ENCODE measurements around the gene LAMA4. TPM values are rescaled to one million over a fixed set of nuclear protein-coding genes. Genes with fewer than 3 reads are reported as not detected.

LAMA4 gene
- polyA plus RNA-seq, 1 donor from 2014 or later, result 0.69 TPM

DNA sequence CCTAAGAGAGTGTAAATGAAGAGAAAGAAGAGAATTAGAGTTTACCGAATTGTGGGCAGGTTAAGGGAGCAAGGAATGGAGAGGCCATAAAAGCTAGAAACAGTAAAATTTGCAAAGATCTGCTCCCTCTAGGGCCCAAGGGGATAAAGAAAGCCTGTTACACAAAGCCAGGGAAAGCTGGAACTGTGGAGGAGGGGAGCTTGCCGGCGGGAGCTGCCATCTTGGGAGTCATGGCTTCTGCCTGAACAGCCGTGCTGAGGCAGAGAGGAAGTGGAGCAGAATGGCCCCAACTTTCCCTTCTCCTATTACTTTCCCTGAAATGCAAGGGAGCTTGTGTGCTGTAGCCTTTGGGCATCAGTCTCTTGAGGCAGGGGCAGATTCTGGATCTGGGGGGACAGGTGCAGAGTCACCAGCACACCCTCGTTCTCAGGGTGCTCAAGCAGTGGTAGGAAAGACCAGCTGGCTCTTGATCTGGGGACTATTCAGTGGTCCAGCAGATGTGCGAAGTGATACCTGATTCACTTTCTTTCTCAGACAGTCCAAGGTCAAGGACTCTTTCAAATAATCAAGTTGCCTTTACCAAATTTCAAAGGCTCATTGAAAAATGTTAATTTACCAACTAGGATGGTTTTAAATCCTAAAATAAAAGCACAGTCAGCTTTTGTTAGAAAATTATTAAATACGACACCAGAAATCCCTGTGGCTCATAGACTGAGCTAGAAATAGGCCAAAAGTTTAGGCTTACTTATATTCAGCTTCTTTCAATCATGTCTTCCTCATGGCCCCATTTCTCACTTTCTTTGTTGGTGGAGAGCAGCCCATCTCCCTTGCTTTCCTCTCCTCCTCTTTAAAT lies 25.7 kb downstream of the LAMA4 start:
- Histone ChIP-seq H3K27ac (ENCODE audit: low read length) (no peak overlapping the region), H3K9me2 (ENCODE audit: insufficient read depth, low read length) (no peaks in the 10 kb centered on the region), H3K36me3 (ENCODE audit: insufficient read depth, low read length) (no peaks in the 10 kb centered on the region), H3F3A (ENCODE audit: insufficient read depth, low read length, poor library complexity, severe bottlenecking) (no peaks in the 10 kb centered on the region), H3K27me3 (ENCODE audit: insufficient read depth, low read depth, low read length) (no peaks in the 10 kb centered on the region), H3K4me2 (ENCODE audit: low read length) (no peak overlapping the region), H2AFZ (ENCODE audit: low read depth, low read length) (no peak overlapping the region), H3K4me3 (ENCODE audit: low read length) (no peak overlapping the region), H3K79me2 (replicated peaks; ENCODE audit: insufficient read depth, low read length) (no peaks in the 10 kb centered on the region), H4K20me1 (ENCODE audit: insufficient read depth) (no peaks in the 10 kb centered on the region), H3K9me3 (ENCODE audit: low read length) (no peaks in the 10 kb centered on the region), H3K9ac (ENCODE audit: low read length) (no peak overlapping the region)
- TF ChIP-seq MXI1 (conservative IDR thresholded peaks at IDR 0.05; ENCODE audit: poor library complexity, severe bottlenecking) (no peak), TAF1 (IDR thresholded peaks at IDR 0.05; ENCODE audit: low read depth) (no peak), EP300 (conservative IDR thresholded peaks at IDR 0.05; ENCODE audit: poor library complexity, severe bottlenecking) (no peak), RAD21 (conservative IDR thresholded peaks at IDR 0.05) (no peak), SMC3 (conservative IDR thresholded peaks at IDR 0.05; ENCODE audit: poor library complexity) (no peak), POLR2AphosphoS5 (IDR thresholded peaks at IDR 0.05) (no peak), EZH2 (IDR thresholded peaks at IDR 0.05; ENCODE audit: borderline replicate concordance, insufficient read depth, low read length, poor library complexity, severe bottlenecking) (no peak)
- TF ChIP-seq, protein P1, sequence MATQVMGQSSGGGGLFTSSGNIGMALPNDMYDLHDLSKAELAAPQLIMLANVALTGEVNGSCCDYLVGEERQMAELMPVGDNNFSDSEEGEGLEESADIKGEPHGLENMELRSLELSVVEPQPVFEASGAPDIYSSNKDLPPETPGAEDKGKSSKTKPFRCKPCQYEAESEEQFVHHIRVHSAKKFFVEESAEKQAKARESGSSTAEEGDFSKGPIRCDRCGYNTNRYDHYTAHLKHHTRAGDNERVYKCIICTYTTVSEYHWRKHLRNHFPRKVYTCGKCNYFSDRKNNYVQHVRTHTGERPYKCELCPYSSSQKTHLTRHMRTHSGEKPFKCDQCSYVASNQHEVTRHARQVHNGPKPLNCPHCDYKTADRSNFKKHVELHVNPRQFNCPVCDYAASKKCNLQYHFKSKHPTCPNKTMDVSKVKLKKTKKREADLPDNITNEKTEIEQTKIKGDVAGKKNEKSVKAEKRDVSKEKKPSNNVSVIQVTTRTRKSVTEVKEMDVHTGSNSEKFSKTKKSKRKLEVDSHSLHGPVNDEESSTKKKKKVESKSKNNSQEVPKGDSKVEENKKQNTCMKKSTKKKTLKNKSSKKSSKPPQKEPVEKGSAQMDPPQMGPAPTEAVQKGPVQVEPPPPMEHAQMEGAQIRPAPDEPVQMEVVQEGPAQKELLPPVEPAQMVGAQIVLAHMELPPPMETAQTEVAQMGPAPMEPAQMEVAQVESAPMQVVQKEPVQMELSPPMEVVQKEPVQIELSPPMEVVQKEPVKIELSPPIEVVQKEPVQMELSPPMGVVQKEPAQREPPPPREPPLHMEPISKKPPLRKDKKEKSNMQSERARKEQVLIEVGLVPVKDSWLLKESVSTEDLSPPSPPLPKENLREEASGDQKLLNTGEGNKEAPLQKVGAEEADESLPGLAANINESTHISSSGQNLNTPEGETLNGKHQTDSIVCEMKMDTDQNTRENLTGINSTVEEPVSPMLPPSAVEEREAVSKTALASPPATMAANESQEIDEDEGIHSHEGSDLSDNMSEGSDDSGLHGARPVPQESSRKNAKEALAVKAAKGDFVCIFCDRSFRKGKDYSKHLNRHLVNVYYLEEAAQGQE (IDR thresholded peaks at IDR 0.05; ENCODE audit: borderline replicate concordance), result no peak
- TF ChIP-seq, protein P2, sequence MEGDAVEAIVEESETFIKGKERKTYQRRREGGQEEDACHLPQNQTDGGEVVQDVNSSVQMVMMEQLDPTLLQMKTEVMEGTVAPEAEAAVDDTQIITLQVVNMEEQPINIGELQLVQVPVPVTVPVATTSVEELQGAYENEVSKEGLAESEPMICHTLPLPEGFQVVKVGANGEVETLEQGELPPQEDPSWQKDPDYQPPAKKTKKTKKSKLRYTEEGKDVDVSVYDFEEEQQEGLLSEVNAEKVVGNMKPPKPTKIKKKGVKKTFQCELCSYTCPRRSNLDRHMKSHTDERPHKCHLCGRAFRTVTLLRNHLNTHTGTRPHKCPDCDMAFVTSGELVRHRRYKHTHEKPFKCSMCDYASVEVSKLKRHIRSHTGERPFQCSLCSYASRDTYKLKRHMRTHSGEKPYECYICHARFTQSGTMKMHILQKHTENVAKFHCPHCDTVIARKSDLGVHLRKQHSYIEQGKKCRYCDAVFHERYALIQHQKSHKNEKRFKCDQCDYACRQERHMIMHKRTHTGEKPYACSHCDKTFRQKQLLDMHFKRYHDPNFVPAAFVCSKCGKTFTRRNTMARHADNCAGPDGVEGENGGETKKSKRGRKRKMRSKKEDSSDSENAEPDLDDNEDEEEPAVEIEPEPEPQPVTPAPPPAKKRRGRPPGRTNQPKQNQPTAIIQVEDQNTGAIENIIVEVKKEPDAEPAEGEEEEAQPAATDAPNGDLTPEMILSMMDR (IDR thresholded peaks at IDR 0.05; ENCODE audit: poor library complexity, severe bottlenecking), result no peak

DNA sequence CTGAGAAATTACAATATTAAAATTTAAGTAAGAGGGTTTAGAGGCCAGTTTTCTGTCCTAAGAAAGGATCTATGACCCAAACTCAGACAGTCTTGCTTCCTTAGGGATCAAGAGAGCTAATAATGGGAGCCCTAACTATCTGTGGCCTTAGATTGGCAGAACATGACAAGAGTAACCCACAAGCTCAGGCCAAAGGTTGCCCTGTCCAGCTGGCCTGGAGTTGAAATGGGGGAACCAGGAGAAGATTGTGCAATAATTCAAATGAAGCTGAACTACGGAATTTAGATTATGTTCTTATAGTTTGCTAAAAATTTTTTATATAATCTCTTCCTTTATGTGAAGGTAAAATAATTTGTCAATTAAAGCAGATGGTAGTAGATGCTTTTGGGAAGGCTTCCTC lies 26.4 kb downstream of the LAMA4 start:
- no peak overlapping the region for H3K27ac ChIP-seq (ENCODE audit: low read length)
- H3K9me3 ChIP-seq (ENCODE audit: low read length), result no peaks in the 10 kb centered on the region
- no peaks in the 10 kb centered on the region for H3K36me3 ChIP-seq (ENCODE audit: insufficient read depth, low read length)
- H3K4me2 ChIP-seq (ENCODE audit: low read length), result no peak overlapping the region
- H3K27me3 ChIP-seq (ENCODE audit: insufficient read depth, low read depth, low read length), result no peaks in the 10 kb centered on the region
- H2AFZ ChIP-seq (ENCODE audit: low read depth, low read length), result no peak overlapping the region
- H3K9me2 ChIP-seq (ENCODE audit: insufficient read depth, low read length), result no peaks in the 10 kb centered on the region
- H3K4me3 ChIP-seq (ENCODE audit: low read length), result no peak overlapping the region
- H3K79me2 ChIP-seq (replicated peaks; ENCODE audit: insufficient read depth, low read length), result no peaks in the 10 kb centered on the region
- TF ChIP-seq EP300 (conservative IDR thresholded peaks at IDR 0.05; ENCODE audit: poor library complexity, severe bottlenecking), result no peak
- TF ChIP-seq EZH2 (IDR thresholded peaks at IDR 0.05; ENCODE audit: borderline replicate concordance, insufficient read depth, low read length, poor library complexity, severe bottlenecking), result no peak
- no peak for TF ChIP-seq POLR2AphosphoS5 (IDR thresholded peaks at IDR 0.05)
- TF ChIP-seq, protein P1 (IDR thresholded peaks at IDR 0.05; ENCODE audit: borderline replicate concordance), result no peak
- TF ChIP-seq, protein P2 (IDR thresholded peaks at IDR 0.05; ENCODE audit: poor library complexity, severe bottlenecking), result no peak
- TF ChIP-seq MXI1 (conservative IDR thresholded peaks at IDR 0.05; ENCODE audit: poor library complexity, severe bottlenecking), result no peak
- no peak for TF ChIP-seq TAF1 (IDR thresholded peaks at IDR 0.05; ENCODE audit: low read depth)
- TF ChIP-seq RAD21 (conservative IDR thresholded peaks at IDR 0.05), result no peak
- TF ChIP-seq SMC3 (conservative IDR thresholded peaks at IDR 0.05; ENCODE audit: poor library complexity), result no peak
- H4K20me1 ChIP-seq (ENCODE audit: insufficient read depth), result no peaks in the 10 kb centered on the region
- no peaks in the 10 kb centered on the region for H3F3A ChIP-seq (ENCODE audit: insufficient read depth, low read length, poor library complexity, severe bottlenecking)
- H3K9ac ChIP-seq (ENCODE audit: low read length), result no peak overlapping the region
